Esophagus squamous epithelium (tissue), 5 donors: ENCODE measurements around the gene CTAG1B. TPM values are rescaled to one million over a fixed set of nuclear protein-coding genes. Genes with fewer than 3 reads are reported as not detected.
"Not testable (repeated sequence)": the region's sequence is repeated elsewhere in the genome, so short reads cannot be mapped to it uniquely, and the experiment has no call there.

Experiments
- DNase-seq: peaks from one replicate; lab custom pipeline; 2025; lab: John Stamatoyannopoulos, UW
- H3K27ac ChIP-seq, 4 donors: fragments of 200-600 bp; sonication (generic); one replicate each; pipeline ENCODE4 v1.5.1; 2016 to 2019; ENCODE audit warnings: mild to moderate bottlenecking in 1 of 4
- H3K27me3 ChIP-seq, 4 donors: fragments of 200-600 bp; sonication (generic); 1 replicate in 3 of 4; 2 replicates in 1 of 4; pipeline versions ENCODE4 v1.5.1 to v1.6.0; 2017 to 2021; ENCODE audit warnings: antibody characterized with exemption in 1 of 4
- H3K36me3 ChIP-seq, 3 donors: fragments of 200-600 bp; sonication (generic); one replicate each; pipeline ENCODE4 v1.5.1; 2016 to 2019
- H3K4me1 ChIP-seq, 3 donors: fragments of 200-600 bp; sonication (generic); one replicate each; pipeline ENCODE4 v1.5.1; 2017 to 2019
- H3K4me3 ChIP-seq, 4 donors: fragments of 200-600 bp; sonication (generic); 1 replicate in 3 of 4; 2 replicates in 1 of 4; pipeline ENCODE4 v1.5.1; 2016 to 2019; ENCODE audit warnings: mild to moderate bottlenecking in 2 of 4, moderate library complexity in 1 of 4
- H3K9me3 ChIP-seq, 3 donors: fragments of 200-600 bp; sonication (generic); one replicate each; pipeline ENCODE4 v1.5.1; 2016 to 2019
- WGBS, 2 donors: methylation state at CpG; one replicate each; pipeline ENCODE4 v1.1.5; 2018; 5-methylcytosine and 5-hydroxymethylcytosine counted together
- intact Hi-C: fragments of 100-400 bp; cut with DNase I; formaldehyde crosslinking; loops from one replicate; pipeline ENCODE4 v1.15.0; 2022
- small RNA-seq, 4 donors: library from RNA; depleted of rRNA; stranded (forward); fragments of <200 nt; gene quantifications; one replicate each; pipeline ENCODE3, GENCODE V24; 2016
- total RNA-seq, 4 donors: library from RNA; depleted of rRNA; stranded (reverse); fragments of >200 nt; gene quantifications; one replicate each; pipeline ENCODE4 v1.1.0, GENCODE V29; 2016
- donor health status: DM: yes; HTN: yes; CAD: no.

Gene CTAG1B
- total RNA-seq, 4 donors from 2014 or later, result not detected

DNA sequence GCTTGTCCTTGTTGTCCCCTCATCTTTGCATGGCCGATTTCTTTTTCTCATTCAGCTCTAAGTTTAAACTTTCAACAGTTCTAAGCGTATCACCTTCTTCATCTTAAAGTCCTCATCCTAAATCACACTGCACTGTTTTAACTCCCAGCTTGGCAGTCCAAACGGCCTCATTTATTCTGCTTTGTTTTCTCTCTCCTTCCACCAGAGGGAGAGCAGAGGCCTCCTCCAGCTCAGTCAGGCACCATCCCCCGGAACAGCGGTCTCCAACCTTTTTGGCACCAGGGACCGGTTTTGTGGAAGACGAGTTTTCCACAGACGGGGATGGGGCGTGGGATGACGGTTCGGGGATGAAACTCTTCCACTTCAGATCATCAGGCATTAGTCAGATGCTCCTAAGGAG lies 48.7 kb downstream of the CTAG1B start:
- DNase-seq, intact Hi-C loops, H3K27me3 ChIP-seq, H3K36me3 ChIP-seq, H3K4me3 ChIP-seq, H3K4me1 ChIP-seq, H3K9me3 ChIP-seq, H3K27ac ChIP-seq: not testable (repeated sequence)
- no CpG with 5 or more reads among the region's 11 CpGs for WGBS, 2 donors

Small RNA genes lying within 50 kb of the gene (small RNA-seq; reads per million reads assigned to genes)
- gene AC244090.1, result 0 reads per million in 4 donors
- gene AC244107.2, result 0 reads per million in 4 donors

Other genes with a start within 250 kb of the CTAG1B start
- 1,000 to 10,000 TPM in 1 of 4 donors, 100 to 1,000 TPM in 3; 290 to 1,242 (median 582) TPM for gene FLNA, start 244.6 kb downstream of the CTAG1B start, total RNA-seq
- gene EMD, start 240.0 kb downstream of the CTAG1B start, total RNA-seq, result 10 to 100 TPM; 12.7 to 50.1 (median 40.2) TPM
- gene RPL10, start 220.9 kb downstream of the CTAG1B start, total RNA-seq, result 1,000 to 10,000 TPM; 2,607 to 8,937 (median 4,770) TPM
- gene DNASE1L1, start 210.0 kb downstream of the CTAG1B start, total RNA-seq, result 10 to 100 TPM; 21.7 to 41.4 (median 32.1) TPM
- 10 to 100 TPM; 16.3 to 37.4 (median 31.4) TPM for gene TAFAZZIN, start 207.7 kb downstream of the CTAG1B start, total RNA-seq
- gene ATP6AP1, start 190.6 kb downstream of the CTAG1B start, total RNA-seq, result 10 to 100 TPM; 28.5 to 83.8 (median 37.2) TPM
- 10 to 100 TPM; 35.2 to 82.6 (median 35.6) TPM for gene GDI1, start 182.1 kb downstream of the CTAG1B start, total RNA-seq
- 10 to 100 TPM; 15.9 to 27.3 (median 19.6) TPM for gene FAM50A, start 175.1 kb downstream of the CTAG1B start, total RNA-seq
- gene PLXNA3, start 161.0 kb downstream of the CTAG1B start, total RNA-seq, result 1 to 10 TPM; 4.4 to 5.9 (median 5.4) TPM
- gene LAGE3, start 140.0 kb downstream of the CTAG1B start, total RNA-seq, result 10 to 100 TPM; 18.2 to 44.3 (median 21.9) TPM
- gene UBL4A, start 132.7 kb downstream of the CTAG1B start, total RNA-seq, result 10 to 100 TPM; 32.9 to 41.1 (median 38.2) TPM
- 10 to 100 TPM; 26.1 to 38.5 (median 29.5) TPM for gene SLC10A3, start 128.7 kb downstream of the CTAG1B start, total RNA-seq
- gene FAM3A, start 103.0 kb downstream of the CTAG1B start, total RNA-seq, result 10 to 100 TPM; 30.5 to 50.8 (median 40.9) TPM
- 100 to 1,000 TPM in 1 of 4 donors, 10 to 100 TPM in 3; 46.5 to 180 (median 79.9) TPM for gene G6PD, start 72.4 kb downstream of the CTAG1B start, total RNA-seq
- 10 to 100 TPM in 3 of 4 donors, 1 to 10 TPM in 1; 9.9 to 14.7 (median 12.6) TPM for gene IKBKG, start 71.7 kb downstream of the CTAG1B start, total RNA-seq
- not detected for gene CTAG1A, start 34.1 kb downstream of the CTAG1B start, total RNA-seq
- not detected for gene CTAG2, start 34.3 kb upstream of the CTAG1B start, total RNA-seq
- 1 to 10 TPM in 3 of 4 donors, under 1 TPM in 1; 0.61 to 4.4 (median 1.8) TPM for gene GAB3, start 131.8 kb upstream of the CTAG1B start, total RNA-seq
- 10 to 100 TPM; 41.5 to 86.2 (median 49.5) TPM for gene DKC1, start 143.6 kb upstream of the CTAG1B start, total RNA-seq
- gene MPP1, start 186.2 kb upstream of the CTAG1B start, total RNA-seq, result 10 to 100 TPM in 2 of 4 donors, 1 to 10 TPM in 2; 3.7 to 21.2 (median 13.2) TPM
- gene SMIM9, start 215.4 kb upstream of the CTAG1B start, total RNA-seq, result not detected